Measurements from ENCODE around the gene NKX1-1. TPM values are rescaled to one million over a fixed set of nuclear protein-coding genes. Genes with fewer than 3 reads are reported as not detected.

The NKX1-1 gene
- total RNA-seq, 2 experiments from 2014 or later: not detected

GRCh38 chr4:1412376-1413203, 6.3 kb upstream of the NKX1-1 start:
- no peaks in the 10 kb centered on the region for H3K9me3 Mint-ChIP-seq
- peaks cover 2% of the 10 kb centered on the region for H3K36me3 Mint-ChIP-seq (ENCODE audit: low read depth)
- POLR2A ChIA-PET: no interaction called here
- DNase-seq: no peak
- H3K27ac Mint-ChIP-seq: no peak overlapping the region
- peaks cover 2% of the 10 kb centered on the region for H3K4me1 Mint-ChIP-seq
- CTCF ChIA-PET: no interaction called here
- H3K27me3 Mint-ChIP-seq: peaks cover 25% of the 10 kb centered on the region
- H3K4me3 Mint-ChIP-seq: no peak overlapping the region

DNA sequence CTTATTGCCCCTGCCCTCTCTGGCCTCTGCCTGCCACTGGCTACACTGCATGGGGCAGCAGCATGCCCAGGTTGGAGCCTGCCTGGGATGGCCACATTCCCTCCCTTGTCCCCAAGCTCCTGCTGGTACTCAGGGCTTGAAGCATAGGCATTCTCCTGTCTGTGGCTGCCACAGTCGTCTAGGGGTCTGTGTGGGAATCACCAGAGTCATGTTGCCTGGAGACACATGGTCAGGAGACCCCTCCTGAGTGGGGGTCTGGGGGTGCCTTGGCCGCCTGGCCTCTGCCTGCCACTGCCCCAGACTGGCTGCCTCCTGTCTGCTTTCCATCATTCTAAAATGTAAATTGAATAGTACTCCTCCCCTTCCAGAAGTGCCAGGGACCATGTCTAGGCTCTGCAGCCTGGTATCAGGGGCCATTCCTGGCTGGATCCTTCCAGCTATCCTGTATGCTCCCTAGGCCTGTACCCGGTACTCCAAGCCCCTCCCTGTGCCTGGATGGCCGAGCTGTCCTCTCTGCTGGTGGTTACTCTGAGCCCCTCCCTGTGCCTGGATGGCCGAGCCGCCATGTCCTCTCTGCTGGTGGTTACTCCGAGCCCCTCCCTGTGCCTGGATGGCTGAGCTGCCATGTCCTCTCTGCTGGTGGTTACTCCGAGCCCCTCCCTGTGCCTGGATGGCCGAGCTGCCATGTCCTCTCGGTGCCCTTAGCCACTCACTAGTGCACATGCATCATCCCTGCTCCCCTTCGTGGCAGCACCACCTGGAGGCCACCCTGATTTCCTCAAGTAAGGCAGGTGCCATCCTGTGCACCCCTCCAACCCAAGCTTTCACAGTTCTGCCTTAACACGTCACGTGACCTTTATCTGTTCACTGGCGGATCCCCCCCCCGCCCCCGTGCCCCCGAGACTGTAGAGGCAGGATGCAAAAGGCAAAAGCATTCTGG, 5.5 kb upstream of the NKX1-1 start:
- DNase-seq: no peak
- Mint-ChIP-seq H3K4me3 (no peak overlapping the region), H3K4me1 (peaks cover 2% of the 10 kb centered on the region), H3K27ac (no peak overlapping the region), H3K9me3 (no peaks in the 10 kb centered on the region), H3K27me3 (peaks cover 31% of the 10 kb centered on the region), H3K36me3 (ENCODE audit: low read depth) (peaks cover 6% of the 10 kb centered on the region)
- ChIA-PET CTCF (no interaction called here), POLR2A (no interaction called here)

GRCh38 chr4:1410491-1411325, 4.5 kb upstream of the NKX1-1 start:
- no peak overlapping the region for H3K4me3 Mint-ChIP-seq
- POLR2A ChIA-PET: no interaction called here
- no peaks in the 10 kb centered on the region for H3K9me3 Mint-ChIP-seq
- H3K4me1 Mint-ChIP-seq: peaks cover 2% of the 10 kb centered on the region
- H3K27ac Mint-ChIP-seq: no peak overlapping the region
- DNase-seq: peak; percentile 36
- peaks cover 6% of the 10 kb centered on the region for H3K36me3 Mint-ChIP-seq (ENCODE audit: low read depth)
- CTCF ChIA-PET: no interaction called here
- H3K27me3 Mint-ChIP-seq: peaks cover 31% of the 10 kb centered on the region

- ChIA-PET CTCF (no interaction called here), POLR2A (no interaction called here)
- peaks cover 8% of the 10 kb centered on the region for H3K36me3 Mint-ChIP-seq (ENCODE audit: low read depth)
- H3K27ac Mint-ChIP-seq: no peak overlapping the region
- peaks cover 2% of the 10 kb centered on the region for H3K4me1 Mint-ChIP-seq
- H3K9me3 Mint-ChIP-seq: no peaks in the 10 kb centered on the region
- peaks cover 38% of the 10 kb centered on the region for H3K27me3 Mint-ChIP-seq
- H3K4me3 Mint-ChIP-seq: no peak overlapping the region
- no peak for DNase-seq
Measured at GRCh38 chr4:1409491-1410425, 3.5 kb upstream of the NKX1-1 start.

DNA sequence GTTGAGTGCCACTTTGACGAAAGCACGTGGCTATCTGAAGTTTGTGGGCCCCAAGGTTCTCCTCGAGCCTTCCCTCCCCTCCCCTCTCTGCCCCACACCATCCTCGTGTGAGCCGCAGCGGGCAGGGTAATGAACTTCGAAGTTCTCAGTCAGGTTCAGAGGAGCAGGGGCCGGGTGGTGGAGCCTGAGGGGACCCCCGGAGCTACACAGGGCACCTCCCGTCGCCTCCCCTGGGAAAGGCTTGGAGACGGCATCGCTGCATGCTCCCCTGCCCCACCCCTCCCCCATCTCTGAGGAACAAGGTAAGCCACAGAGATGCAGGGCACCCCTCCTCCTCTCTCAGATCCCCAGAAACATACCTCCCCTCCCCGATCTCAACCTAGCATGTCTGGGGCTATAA, 2.8 kb upstream of the NKX1-1 start:
- Mint-ChIP-seq H3K4me3 (no peak overlapping the region), H3K9me3 (no peaks in the 10 kb centered on the region), H3K4me1 (peaks cover 2% of the 10 kb centered on the region), H3K36me3 (ENCODE audit: low read depth) (peaks cover 8% of the 10 kb centered on the region), H3K27me3 (peaks cover 41% of the 10 kb centered on the region), H3K27ac (no peak overlapping the region)
- ChIA-PET POLR2A (no interaction called here), CTCF (no interaction called here)
- no peak for DNase-seq

- Mint-ChIP-seq H3K27me3 (peaks cover 46% of the 10 kb centered on the region), H3K4me3 (peak overlapping the region; percentile 35), H3K9me3 (no peaks in the 10 kb centered on the region), H3K4me1 (peaks cover 2% of the 10 kb centered on the region), H3K36me3 (ENCODE audit: low read depth) (peaks cover 8% of the 10 kb centered on the region), H3K27ac (no peak overlapping the region)
- no peak for DNase-seq
- POLR2A ChIA-PET: no interaction called here
- CTCF ChIA-PET: no interaction called here
Measured at GRCh38 chr4:1408418-1408817, 2.2 kb upstream of the NKX1-1 start.

DNA sequence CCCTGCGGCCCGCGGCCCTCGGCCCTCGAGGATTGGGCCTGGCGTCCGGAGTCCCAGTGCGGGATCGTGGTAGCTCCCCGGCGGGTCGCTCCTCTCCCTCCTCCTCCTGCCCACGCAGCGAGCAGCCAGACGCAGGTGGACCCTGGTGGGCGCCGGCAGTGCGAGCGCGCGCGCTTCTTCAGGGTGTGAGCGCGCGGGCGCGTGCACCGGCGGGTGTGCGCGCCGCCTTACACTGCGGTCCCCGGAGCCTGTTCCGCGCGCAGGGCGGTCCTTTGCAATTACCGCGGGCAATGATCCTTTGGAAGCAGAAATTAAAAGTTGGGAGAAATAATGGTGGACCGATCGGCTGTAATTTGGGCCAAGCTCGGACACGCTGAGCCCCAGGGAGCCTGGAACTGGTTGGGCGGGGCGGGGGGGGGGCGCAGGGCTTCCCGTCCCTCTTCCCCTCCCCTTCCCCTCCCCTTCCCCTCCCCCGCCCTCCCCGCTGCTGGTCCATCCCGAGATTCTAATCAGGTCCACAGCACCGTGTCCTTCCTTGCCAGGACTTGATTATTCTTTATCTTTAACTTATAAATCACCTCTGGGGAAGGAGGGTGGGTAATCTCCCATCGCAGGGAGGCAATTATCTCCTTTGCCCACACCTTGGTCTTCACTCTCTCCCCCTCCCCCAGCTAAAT, 1.6 kb upstream of the NKX1-1 start:
- H3K4me3 Mint-ChIP-seq: no peak overlapping the region

DNA sequence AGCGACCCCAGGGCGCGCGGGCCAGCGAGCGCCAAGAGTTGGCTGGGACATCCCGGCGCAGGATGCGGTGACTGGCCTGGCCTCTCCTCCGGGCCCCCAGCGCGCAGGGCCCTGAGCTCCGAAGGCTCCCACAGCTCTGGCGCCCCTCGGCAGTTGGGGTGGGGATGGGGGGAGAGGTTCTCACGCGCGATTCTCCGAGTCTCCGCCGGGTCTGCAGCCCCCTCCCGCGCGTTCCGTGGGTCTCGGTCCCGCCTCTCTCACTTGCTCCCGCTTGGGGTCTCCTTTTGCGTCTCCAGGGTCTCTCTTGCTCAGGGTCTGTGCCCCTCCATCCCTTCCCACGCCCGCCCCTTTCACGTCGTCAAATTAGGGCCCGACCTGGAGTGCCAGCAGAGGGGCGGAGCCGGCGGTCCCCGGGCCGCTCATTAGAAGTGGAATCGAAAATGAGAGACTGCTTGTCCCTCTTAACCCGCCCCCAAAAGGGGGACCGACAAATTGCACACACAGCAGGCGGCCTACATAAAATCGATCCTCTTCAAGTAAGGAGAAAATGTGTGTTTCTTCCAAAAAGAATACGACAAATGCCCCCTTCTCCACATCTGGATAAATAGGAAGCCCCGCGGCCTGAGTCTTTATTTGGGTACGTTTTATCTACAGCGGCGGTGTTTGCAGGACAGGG, 877 bp upstream of the NKX1-1 start:
- peaks cover 8% of the 10 kb centered on the region for H3K36me3 Mint-ChIP-seq (ENCODE audit: low read depth)
- H3K27ac Mint-ChIP-seq: peak overlapping the region; percentile 40
- ChIA-PET CTCF (no interaction called here), POLR2A (no interaction called here)
- no peaks in the 10 kb centered on the region for H3K9me3 Mint-ChIP-seq
- H3K4me3 Mint-ChIP-seq: peak overlapping the region; percentile 27
- no peak for DNase-seq
- H3K4me1 Mint-ChIP-seq: peaks cover 2% of the 10 kb centered on the region
- H3K27me3 Mint-ChIP-seq: peaks cover 50% of the 10 kb centered on the region

More for the DNA sequence above, 1.6 kb upstream of the NKX1-1 start:
- Mint-ChIP-seq H3K9me3 (no peaks in the 10 kb centered on the region), H3K27me3 (peaks cover 44% of the 10 kb centered on the region), H3K4me1 (peaks cover 2% of the 10 kb centered on the region), H3K27ac (no peak overlapping the region), H3K36me3 (ENCODE audit: low read depth) (peaks cover 8% of the 10 kb centered on the region)
- DNase-seq: no peak
- POLR2A ChIA-PET: no interaction called here
- CTCF ChIA-PET: no interaction called here

DNA sequence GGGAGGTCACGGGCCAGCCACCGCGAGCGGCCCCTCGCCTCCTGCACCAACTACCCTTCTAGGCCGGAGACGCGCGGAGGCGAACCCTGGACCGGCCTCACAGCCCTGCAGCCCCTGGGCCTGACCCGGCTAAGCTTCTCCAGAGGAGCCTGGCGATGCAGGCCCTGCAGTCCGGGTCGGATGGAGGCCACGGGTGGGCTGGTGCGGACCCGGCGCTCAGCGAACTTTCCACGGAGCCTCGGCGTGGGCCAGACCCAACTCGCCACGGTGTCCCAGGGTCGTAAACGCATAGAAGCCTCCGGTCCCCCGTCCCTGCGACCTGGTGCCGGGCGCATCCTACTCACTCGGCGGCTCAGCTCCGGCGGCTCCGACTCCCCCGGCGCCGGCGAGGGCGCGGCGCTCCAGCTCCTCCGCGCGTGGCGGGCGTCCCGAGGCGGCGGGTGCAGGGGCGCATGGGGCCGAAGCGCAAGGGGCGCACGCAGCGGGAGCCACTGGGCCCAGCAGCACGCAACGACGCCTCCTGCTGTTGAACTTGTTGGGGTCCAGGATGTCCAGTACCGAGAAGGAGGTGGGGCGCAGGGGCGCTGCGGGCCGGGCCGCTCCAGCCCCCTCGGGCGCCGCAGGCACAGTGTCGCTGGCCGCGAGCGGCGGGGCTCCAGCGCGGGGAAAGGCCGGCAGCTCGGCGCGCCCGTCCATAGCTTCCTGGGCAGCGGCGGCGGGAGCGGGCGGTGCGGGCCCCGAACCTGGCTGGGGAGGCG, 427 bp downstream of the NKX1-1 start:
- POLR2A ChIA-PET: no interaction called here
- Mint-ChIP-seq H3K27ac (no peak overlapping the region), H3K9me3 (no peaks in the 10 kb centered on the region), H3K36me3 (ENCODE audit: low read depth) (peaks cover 8% of the 10 kb centered on the region), H3K4me1 (peaks cover 2% of the 10 kb centered on the region), H3K27me3 (peaks cover 53% of the 10 kb centered on the region), H3K4me3 (no peak overlapping the region)
- CTCF ChIA-PET: no interaction called here
- DNase-seq: no peak

- ChIA-PET CTCF (no interaction called here), POLR2A (no interaction called here)
- Mint-ChIP-seq H3K4me3 (peak overlapping the region; percentile 24), H3K4me1 (peaks cover 2% of the 10 kb centered on the region), H3K36me3 (ENCODE audit: low read depth) (peaks cover 8% of the 10 kb centered on the region), H3K27me3 (peaks cover 57% of the 10 kb centered on the region), H3K27ac (peak overlapping the region; percentile 72), H3K9me3 (no peaks in the 10 kb centered on the region)
- DNase-seq: no peak
Measured at GRCh38 chr4:1405254-1405635, 997 bp downstream of the NKX1-1 start.

GRCh38 chr4:1404573-1405253, 1.5 kb downstream of the NKX1-1 start:
- no peak overlapping the region for H3K4me3 Mint-ChIP-seq
- POLR2A ChIA-PET: no interaction called here
- H3K27me3 Mint-ChIP-seq: peaks cover 55% of the 10 kb centered on the region
- no peak for DNase-seq
- H3K4me1 Mint-ChIP-seq: peaks cover 2% of the 10 kb centered on the region
- H3K27ac Mint-ChIP-seq: peak overlapping the region; percentile 72
- CTCF ChIA-PET: no interaction called here
- peaks cover 8% of the 10 kb centered on the region for H3K36me3 Mint-ChIP-seq (ENCODE audit: low read depth)
- no peaks in the 10 kb centered on the region for H3K9me3 Mint-ChIP-seq
